Cerebellar nuclear complex (tissue), 1 donor: ENCODE results near the gene KIAA0040.

ENCODE experiments used
- DNase-seq, 2 experiments: peaks; one replicate each; lab custom pipeline; 2025; lab: John Stamatoyannopoulos, UW

KIAA0040 gene

DNA sequence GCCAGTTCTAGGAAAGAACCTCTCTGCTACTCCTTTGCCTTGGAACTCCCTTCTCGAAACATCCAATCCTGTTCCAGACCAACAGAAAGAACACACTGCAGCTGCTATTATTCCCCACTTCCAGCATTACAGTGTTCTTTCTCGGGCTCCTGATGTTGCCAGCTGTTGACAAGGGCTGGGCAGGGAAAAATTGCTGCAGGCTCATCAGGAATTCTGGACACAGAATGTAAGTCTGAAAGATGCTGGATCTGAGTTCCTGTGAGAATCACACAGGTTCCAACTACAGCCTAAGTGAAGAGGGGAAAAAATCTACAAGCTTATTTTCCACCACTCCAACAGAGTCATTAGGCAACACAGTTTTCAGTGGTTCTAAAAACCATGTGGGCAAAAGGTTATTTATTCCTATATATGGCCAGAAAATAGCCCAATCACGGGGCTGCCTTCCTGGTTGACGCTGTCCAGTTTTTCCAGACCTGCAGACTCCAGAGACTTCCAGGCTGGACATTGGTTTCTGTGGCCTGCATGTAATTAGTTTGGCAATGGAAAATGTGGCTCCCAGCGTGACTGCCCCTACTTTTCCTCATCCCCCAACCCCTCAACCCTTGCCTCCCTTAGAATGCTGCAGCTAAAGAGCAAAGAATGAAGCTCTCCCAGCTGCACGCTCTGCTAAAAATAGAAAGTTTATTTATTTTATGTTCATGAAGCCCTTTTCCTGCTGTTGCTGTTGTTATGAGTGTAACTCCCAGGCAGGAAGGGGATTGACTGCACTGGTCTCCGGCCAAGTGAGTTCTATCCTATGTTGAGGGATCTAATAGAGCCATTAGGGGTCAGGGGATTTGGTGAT, 8.3 kb upstream of the KIAA0040 start:
- no peak for DNase-seq

DNA sequence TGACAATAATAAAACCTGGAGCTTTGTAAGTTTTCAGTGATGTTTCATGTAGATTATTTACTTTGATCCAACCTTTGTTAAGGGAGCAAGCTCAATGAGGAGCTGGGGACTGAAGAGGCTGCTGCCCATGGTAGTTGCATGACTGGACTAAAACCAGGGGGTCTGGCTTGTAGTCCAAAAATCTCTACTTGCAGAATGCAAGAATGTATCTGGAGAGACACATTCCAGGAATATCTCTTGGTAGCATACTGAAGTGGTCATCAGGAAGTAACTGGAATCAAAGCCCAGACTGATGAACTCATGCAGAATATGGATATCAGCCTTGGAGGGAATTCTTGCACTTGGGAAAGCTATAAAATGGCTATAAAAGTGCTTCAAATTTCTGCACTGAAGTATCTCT, 5.8 kb upstream of the KIAA0040 start:
- no peak for DNase-seq

DNA sequence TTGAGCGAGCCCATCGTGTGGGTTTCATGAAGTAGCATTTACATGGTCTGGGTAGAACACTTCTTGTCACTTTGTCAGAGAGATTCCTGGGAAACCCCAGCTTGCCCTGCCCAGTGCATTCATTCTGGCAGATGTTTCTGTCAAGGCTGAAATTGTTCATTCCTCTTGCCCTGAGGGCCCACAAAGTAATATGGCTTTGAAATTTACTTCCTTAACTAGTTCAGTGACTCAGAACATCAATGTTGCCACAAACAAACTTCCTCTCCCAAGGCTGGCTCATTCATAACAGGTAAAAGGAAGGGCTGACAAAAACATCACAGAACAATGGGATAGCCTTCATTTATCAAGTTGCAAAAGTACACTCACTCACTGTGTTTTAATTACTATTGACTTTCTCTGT, 5.0 kb upstream of the KIAA0040 start:
- DNase-seq, result no peak

DNA sequence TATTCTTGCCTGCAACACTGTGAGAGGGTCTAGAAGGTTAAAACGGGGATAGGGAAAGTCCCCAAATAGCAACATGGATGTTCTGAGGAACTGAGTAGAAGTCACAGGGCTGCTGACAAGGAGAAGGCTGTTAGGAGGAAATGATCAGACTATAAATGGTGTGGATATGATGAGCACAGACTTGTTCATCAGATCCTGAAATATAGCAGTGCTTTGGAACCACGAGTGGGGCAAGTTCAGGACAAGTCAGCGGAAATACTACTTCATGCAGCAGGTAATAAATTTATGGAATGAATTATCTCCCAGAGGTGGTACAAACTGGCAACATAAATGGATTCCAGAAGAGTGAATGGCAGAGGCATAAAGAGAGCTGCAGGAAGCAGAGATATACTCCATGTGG, 3.2 kb upstream of the KIAA0040 start:
- DNase-seq, result no peak

DNA sequence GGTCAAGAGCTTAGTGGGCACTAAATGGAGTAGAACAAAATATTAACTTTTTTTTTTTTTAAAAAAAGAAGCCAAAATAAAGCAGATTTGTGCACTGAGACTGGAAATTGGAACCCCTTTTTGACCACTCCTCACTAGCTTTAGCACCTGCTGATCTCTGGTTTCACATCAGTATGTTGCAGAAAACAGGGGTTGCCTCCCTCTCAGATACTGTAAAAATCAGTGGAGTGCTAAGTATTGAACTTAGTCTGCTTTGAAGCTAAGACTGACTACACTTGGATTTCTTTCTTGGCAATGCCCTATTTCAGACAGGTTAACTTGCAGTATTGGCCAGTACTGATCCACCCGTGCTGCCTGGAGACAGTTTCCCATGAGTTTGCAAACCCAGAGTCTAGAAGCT, 2.7 kb upstream of the KIAA0040 start:
- no peak for DNase-seq

DNA sequence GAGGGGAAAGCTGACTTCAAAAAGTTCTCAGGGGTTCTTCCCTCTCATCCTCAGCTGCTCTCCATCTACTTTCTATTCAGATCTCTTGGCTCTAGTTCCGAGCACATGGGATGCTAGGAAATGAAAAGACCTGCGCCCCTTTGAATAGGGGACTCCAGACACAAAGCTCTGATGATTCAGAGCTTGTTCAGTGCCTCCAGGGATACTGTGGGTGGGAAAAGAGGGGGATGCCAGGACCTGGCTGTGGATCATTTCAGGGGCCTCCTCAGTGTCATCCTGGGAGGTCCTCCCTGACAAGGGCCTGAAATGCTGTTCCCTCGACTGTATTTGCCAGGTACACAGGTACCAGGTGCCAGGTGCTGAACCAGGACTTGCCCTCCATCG, 943 bp upstream of the KIAA0040 start:
- no peak for DNase-seq

DNA sequence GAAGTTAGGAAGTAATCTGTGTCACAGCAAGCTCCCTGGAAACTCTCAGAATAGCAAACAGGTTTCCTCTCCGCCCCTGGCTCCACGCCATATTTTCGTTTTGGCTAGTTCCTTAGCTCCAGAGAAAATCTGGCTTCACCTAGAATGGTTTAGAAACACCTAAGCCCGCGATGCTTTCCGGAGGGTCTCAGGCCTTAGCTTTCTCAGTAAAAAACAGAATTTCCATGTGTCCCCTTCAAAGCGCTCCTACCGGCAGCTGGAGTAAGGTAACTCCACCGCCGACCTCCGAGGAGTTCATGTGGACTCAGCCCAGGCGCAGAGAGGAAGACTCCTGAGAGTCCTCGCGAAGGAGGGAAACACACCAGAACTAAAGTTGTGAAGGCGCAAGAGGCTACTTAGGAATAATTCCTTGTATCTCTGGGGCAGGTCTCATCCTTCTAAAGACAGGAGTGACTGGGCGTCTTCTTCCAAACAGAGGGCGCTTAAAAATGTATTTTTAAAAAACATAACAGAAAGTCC, 406 bp downstream of the KIAA0040 start:
- DNase-seq, result no peak

DNA sequence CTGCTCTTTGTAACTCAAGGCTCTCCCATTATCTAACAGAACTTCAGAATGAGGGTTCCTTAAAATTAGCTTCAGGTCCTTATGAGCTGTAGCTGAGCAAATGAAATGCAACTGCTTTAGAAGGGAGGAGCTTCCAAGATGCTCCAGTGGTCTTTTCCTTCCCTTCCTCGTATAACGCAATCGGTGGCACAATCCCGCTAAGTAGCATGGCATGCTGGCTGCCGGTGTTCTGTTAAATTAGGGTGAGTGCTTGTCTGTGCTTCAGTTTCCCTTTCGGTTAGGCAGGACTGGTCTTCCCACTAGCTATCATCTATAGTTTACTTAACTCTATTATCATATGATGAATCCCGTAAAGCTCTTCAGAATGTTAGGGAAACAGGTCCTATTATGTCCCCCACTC, 917 bp downstream of the KIAA0040 start:
- no peak for DNase-seq

DNA sequence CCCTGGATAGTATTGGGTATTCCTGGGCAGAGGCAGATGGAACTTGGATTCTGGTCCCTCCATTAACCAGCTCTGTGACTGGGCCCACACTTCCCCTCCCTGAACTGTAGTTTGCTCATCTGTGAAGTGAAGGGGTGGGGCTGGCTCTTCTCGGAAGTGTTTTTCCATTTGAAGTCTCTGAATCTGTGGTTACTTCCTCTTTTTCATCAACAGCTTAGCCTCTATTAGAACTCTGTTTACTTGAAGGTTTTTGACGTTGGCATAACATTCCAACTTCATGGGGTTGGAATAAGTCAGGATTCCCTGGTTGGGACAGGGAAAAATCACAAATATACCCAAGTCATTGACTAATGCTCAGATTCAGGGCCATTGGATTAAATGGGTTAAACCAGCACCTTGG, 3.6 kb downstream of the KIAA0040 start:
- no peak for DNase-seq

DNA sequence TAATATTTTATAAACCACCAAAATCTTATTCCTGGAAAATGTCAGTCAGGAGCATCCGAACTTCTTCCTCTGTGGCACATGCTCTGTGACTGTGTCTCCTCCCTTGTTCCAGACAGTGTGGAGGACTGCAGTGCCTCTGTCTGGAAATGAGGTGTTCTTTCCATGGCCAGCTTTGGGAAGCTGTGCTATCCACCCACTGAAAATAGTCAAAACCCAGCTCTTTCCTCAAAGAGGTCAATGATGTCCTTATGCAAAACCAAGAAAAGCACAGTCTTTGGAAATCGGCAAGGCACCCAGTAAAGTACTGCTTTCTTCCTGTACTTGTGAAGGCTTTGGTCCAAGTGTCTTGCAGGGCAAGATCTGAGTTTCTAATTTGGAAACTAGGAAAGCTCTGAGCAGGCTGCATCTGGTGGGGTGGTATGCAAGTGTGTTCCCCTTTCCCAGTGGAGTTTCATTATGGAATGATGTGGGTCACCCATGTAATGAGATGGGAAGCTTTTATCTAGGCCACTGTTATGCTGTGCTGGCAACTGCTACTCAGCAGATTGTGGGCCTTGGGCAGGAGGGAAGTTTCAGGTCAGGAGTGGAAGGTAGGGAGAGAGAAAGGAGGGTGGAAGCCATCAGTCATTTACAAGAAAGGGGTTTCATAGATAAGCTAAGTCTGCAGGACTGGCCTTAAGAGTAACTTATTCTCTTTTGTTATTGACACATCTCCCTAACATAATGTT, 6.0 kb downstream of the KIAA0040 start:
- no peak for DNase-seq

DNA sequence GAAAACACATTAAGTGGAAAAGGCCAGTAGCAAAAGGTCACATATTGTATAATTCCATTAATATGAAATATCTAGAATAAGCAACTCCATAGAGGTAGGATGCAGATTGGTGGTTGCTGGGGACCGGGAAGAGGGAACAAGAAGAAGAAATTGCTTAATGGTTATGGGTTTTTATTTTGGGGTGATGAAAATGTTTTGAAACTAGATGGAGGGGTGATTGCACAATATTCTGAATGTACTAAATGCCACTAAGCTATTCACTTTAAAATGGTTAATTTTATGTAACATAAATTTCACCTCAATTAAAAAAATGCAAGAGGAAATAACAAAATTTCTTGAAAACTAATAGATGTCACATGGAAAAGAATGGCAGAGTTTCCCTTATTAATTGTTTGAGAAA, 6.7 kb downstream of the KIAA0040 start:
- no peak for DNase-seq

DNA sequence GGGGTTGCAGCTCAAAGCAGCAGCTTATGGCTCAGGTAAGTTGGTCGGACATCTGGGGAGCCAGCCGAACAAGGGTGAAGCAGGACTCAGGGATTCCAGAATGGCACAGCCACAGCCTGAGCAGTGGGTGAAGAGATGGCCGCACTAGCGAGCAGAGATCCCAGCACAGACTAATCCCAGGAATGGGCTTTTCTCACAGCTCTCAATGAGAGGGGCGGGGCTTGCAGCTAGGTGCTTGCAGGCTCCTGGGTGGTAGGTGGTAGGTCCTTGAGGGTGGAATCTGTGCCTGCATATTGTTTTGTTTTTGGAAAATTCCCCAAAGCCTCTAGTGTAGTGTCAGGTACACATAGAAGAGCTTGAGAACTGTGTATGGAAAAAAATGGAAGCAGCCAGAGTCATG, 9.0 kb downstream of the KIAA0040 start:
- DNase-seq, result no peak

DNA sequence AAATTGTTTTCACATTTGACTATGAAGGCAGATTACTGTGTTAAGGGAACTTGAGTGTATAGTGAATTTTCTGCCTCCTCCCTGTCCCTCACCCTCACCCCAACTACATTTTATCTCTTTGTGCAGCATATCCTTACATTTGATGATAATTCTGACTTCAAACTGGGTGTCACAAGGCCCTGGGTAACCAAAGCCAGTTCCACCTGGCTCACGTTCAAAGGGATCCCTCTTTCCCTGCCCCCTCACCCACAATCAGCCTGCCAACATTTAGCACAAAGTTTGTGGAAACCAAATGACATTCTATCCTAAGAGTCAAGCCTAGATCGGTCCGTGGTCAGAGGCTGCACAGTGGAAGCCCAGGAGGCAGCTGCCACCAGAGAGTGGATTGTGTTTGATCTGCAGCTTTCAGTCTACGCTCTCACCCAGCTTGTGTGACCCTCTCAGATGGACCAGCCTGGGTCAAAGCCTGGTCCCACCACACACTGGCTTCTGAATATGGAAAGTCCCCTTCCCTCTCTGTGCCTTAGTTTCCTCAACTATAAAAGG, 10.3 kb downstream of the KIAA0040 start:
- no peak for DNase-seq

DNA sequence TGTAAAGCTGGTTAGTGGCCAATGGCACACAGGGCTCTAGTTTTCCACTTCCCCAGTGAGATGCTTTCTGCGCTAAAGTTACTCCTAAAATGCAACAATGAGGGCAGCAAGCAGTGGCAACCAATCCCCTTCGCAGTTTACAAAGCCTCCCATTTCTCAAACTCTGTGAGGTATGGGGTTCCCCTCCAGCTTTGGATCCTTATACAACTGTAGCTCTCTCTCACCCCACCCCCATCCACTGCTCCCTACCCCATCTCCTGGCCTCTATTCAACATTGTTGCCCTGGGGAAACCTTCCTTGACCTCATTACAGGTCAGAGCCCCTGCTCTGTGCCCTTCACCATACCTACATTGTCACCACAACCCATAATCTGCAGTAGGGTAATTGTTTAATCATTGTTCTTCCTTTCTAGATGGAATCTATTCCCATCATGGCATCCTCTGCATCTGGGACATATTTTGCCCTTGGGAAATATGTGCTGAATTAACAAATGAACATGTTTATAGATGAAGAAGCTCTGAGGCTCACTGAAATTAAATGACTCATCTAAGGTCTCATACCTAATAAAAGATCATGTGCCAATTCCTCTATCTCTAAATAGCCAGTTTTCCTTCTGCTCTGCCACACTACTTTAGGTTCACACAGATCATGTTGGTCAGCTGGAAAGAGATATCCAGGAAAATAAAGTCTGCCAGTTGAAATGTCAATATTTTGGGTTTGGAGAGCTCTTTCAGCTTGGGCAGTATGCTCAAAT, 12.6 kb downstream of the KIAA0040 start:
- DNase-seq, result no peak

DNA sequence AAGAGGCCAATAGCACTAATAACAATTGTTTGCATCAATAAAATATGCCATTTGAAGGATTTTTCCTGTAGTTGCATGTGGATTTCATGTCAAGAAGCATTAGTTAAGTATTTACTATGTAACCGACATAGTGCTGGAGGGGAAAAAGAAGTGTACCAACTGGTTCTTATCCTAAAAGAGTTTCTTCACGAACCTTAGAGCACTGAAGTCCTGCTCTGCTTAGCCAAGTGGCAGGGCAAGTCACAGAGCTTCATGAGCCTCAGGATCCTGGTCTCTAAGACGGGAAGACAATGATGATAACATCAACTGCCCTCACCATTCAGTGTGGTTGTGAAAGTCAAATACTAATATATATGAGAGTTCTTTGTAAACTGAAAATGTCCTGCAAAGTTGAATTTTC, 14.1 kb downstream of the KIAA0040 start:
- no peak for DNase-seq

DNA sequence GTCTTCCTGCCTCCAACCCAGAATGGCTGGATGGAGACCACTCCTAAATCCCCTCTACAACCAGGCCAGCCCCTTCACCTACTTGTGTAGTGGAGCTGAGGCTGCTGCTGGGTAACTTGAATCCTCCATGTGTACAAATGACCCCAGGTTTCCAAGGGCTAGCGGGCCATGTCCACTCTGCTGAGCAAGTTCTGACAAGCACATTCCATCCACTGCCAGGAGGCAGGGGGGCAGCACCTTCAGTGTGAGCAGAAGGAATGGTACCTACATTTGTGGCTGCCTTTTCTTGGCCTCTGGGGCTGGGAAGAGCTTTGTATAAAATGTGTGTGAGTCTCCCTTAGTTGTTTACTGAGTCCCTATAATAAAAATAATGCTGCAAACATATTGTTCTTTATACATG, 14.5 kb downstream of the KIAA0040 start:
- DNase-seq, result no peak

DNA sequence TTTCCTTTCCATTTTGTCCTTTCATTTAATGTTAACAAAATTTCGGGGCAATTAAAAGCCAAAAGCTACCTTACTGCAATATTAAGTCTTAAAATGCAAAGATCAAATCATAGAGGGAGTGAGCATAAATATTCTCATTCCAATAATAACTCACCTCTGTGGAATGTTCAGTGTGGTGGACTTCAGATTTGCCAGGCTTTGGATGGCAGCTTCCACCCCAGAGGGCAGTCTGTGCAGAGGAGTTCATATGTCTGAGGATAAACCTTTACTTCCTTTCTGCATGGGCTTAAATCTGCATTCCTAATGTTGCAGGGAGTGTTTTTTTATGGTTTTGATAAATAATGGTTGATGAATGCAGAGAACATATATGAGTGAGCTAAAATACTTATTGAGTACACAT, 16.3 kb downstream of the KIAA0040 start:
- no peak for DNase-seq

DNA sequence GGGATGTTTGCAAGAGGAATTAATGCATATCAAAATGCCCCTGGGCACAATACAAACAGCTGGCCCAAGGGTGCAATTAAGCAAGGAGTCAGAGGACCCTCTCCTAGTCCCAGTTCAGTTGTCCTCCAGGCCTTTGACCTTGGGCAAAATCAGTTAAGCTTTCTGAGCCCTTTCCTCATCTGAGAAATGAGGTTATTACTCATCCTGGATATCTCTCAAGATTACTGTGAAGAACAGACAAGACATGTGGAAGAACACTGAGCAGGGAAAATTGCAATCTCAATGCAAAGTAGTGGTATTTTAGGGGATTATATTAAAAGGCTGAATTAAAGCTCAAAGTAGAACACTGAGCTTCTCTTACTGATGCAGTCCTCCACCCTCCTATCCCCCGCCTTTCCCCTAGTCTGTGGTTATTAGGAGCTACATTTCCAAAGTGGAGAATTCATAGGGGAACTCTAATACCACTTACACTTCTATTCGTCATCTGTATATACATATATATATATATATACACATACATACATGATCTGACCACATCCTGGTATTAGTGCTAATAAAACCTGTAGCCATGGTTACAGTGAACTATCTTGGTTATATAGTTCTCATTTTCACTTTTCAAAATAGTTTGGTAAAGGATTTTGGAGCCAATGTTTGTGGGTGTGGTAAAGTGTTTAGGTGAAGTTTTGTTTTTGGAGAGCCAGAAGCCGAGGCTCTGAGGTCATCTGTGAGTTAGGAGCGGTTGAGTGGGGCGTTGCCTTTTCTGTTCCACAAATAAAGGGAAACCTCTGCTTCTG, 18.1 kb downstream of the KIAA0040 start:
- no peak for DNase-seq

DNA sequence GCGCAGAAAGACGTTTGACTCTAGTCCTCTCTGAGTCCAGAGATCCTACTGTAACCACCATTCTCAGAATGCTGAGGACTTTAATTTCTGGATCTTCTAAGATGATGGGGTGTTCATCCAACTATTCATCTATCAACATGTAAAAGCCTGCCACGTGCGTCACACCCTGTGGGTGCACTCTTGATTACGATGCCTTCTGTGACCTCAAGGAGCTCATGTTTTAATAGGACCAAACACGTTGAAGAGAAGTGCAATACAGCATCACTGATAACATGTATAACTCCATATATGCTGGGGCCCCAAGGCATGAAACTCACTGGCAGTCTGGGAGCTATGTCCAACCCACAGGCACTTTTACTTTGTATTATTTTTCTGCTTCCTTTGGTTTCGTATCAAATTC, 19.0 kb downstream of the KIAA0040 start:
- DNase-seq, result no peak

DNA sequence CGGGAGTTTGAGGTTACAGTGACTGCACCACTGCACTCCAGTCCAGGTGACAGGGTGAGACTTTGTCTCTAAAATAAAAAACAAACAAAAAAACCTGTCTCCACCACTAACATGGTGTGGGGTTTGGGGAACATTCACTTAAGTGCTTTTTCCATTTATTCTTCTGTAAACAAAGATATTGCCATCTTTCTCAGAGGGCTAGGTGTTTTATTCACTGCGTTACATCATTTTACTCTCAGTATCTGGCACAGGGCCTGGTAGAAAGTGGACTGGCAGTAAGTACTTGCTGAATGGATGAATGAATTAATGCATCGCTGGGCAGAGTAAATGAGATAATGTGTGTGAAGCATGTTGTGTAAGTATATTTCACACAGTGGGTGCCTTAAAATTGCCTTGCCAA, 20.1 kb downstream of the KIAA0040 start:
- DNase-seq, result no peak
